ENCODE results near the gene AFF3.
"Not testable (repeated sequence)": the region's sequence is repeated elsewhere in the genome, so short reads cannot be mapped to it uniquely, and the experiment has no call there.

The AFF3 gene

GRCh38 chr2:100146657-100146960, 4.2 kb upstream of the AFF3 start:
- DNase-seq, result no peak

GRCh38 chr2:100145893-100146656, 3.7 kb upstream of the AFF3 start:
- DNase-seq, result no peak

GRCh38 chr2:100143286-100143685, 896 bp upstream of the AFF3 start:
- DNase-seq, result no peak

GRCh38 chr2:100141906-100142305, 484 bp downstream of the AFF3 start:
- no peak for DNase-seq

- DNase-seq, result no peak
Measured at GRCh38 chr2:100140582-100140981, 1.8 kb downstream of the AFF3 start.

- no peak for DNase-seq
Measured at GRCh38 chr2:100137866-100138570, 4.4 kb downstream of the AFF3 start.

GRCh38 chr2:100137318-100137717, 5.1 kb downstream of the AFF3 start:
- no peak for DNase-seq

GRCh38 chr2:100136310-100136709, 6.1 kb downstream of the AFF3 start:
- DNase-seq, result no peak

GRCh38 chr2:100135415-100135814, 7.0 kb downstream of the AFF3 start:
- no peak for DNase-seq

- DNase-seq, result no peak
Measured at GRCh38 chr2:100130595-100131391, 11.6 kb downstream of the AFF3 start.

GRCh38 chr2:100126897-100127401, 15.4 kb downstream of the AFF3 start:
- DNase-seq, result no peak

- DNase-seq, result no peak
Measured at GRCh38 chr2:100126201-100126600, 16.2 kb downstream of the AFF3 start.

- no peak for DNase-seq
Measured at GRCh38 chr2:100125626-100126025, 16.8 kb downstream of the AFF3 start.

- no peak for DNase-seq
Measured at GRCh38 chr2:100124761-100125160, 17.6 kb downstream of the AFF3 start.

- no peak for DNase-seq
Measured at GRCh38 chr2:100121124-100121718, 21.2 kb downstream of the AFF3 start.

GRCh38 chr2:100119235-100119634, 23.2 kb downstream of the AFF3 start:
- DNase-seq, result peak; percentile 56

- no peak for DNase-seq
Measured at GRCh38 chr2:100113990-100114433, 28.4 kb downstream of the AFF3 start.

- no peak for DNase-seq
Measured at GRCh38 chr2:100110614-100111000, 31.8 kb downstream of the AFF3 start.

- DNase-seq, result no peak
Measured at GRCh38 chr2:100109986-100110613, 32.3 kb downstream of the AFF3 start.

GRCh38 chr2:100108648-100109020, 33.8 kb downstream of the AFF3 start:
- not testable (repeated sequence) for DNase-seq

- no peak for DNase-seq
Measured at GRCh38 chr2:100107906-100108647, 34.3 kb downstream of the AFF3 start.

GRCh38 chr2:100107440-100107839, 35.0 kb downstream of the AFF3 start:
- no peak for DNase-seq

Measured in NCI-H748 treated with DMSO at 0.1 percent for 48 hours (cell line).